Measurements from ENCODE around the gene FGF14. TPM values are rescaled to one million over a fixed set of nuclear protein-coding genes. Genes with fewer than 3 reads are reported as not detected.

The FGF14 gene
- total RNA-seq, 1 experiment from 2014 or later, result 0.22 TPM

DNA sequence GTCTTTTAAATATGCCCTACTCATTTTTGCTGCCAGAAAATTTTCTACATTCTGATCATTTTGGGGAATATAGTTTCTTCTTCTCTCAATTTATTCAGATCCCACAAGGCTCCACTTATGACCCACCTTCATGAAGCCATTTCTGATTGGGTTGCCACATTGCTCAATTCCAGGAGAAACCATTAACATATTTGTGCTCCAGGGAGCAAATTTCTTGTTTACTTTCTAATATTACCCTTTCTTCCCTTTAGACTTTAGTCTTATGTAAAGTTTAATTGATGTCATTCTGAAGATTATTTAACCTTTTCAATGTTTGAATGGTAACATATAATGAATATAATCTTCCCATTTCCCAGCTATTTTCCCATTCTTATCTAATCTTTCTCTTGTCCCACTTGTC lies 617.5 kb downstream of the FGF14 start:
- TF ChIP-seq, protein P1, sequence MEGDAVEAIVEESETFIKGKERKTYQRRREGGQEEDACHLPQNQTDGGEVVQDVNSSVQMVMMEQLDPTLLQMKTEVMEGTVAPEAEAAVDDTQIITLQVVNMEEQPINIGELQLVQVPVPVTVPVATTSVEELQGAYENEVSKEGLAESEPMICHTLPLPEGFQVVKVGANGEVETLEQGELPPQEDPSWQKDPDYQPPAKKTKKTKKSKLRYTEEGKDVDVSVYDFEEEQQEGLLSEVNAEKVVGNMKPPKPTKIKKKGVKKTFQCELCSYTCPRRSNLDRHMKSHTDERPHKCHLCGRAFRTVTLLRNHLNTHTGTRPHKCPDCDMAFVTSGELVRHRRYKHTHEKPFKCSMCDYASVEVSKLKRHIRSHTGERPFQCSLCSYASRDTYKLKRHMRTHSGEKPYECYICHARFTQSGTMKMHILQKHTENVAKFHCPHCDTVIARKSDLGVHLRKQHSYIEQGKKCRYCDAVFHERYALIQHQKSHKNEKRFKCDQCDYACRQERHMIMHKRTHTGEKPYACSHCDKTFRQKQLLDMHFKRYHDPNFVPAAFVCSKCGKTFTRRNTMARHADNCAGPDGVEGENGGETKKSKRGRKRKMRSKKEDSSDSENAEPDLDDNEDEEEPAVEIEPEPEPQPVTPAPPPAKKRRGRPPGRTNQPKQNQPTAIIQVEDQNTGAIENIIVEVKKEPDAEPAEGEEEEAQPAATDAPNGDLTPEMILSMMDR (conservative IDR thresholded peaks at IDR 0.05), result no peak
- Histone ChIP-seq H2BK15ac (ENCODE audit: low read depth, low read length) (no peak overlapping the region), H3K23me2 (ENCODE audit: insufficient read length, low read depth, low read length, poor library complexity, severe bottlenecking) (no peaks in the 10 kb centered on the region), H3K27ac (ENCODE audit: insufficient read length, low read depth, low read length) (no peak overlapping the region), H3K4me2 (ENCODE audit: insufficient read depth, insufficient read length, low read length) (no peak overlapping the region), H3K18ac (ENCODE audit: insufficient read length, low read depth, low read length) (no peak overlapping the region), H3K9me3 (ENCODE audit: control insufficient read depth, low read depth, low read length) (no peaks in the 10 kb centered on the region), H3K4me1 (ENCODE audit: insufficient read depth, low read length) (no peaks in the 10 kb centered on the region; the same call in 1 of the 2 replicates), H3K27me3 (ENCODE audit: insufficient read depth, low read length) (no peaks in the 10 kb centered on the region), H3T11ph (ENCODE audit: low read length) (no peak overlapping the region), H3K79me2 (ENCODE audit: insufficient read depth, low read length) (no peaks in the 10 kb centered on the region), H3K56ac (ENCODE audit: insufficient read length, low read depth, low read length) (no peak overlapping the region), H2BK120ac (ENCODE audit: low read depth, low read length, poor library complexity, severe bottlenecking) (no peak overlapping the region), H2AFZ (ENCODE audit: low read length) (no peak overlapping the region), H2BK20ac (ENCODE audit: low read depth, low read length, poor library complexity, severe bottlenecking) (no peak overlapping the region), H2BK12ac (ENCODE audit: insufficient read length, low read depth, low read length) (no peak overlapping the region), H2BK5ac (ENCODE audit: insufficient read length, low read length) (no peak overlapping the region), H3K4ac (ENCODE audit: low read depth, low read length) (no peak overlapping the region), H3K23ac (ENCODE audit: insufficient read length, low read depth, low read length) (no peak overlapping the region), H4K91ac (ENCODE audit: insufficient read length, low read depth, low read length) (no peak overlapping the region), H4K5ac (ENCODE audit: insufficient read length, low read depth, low read length) (no peak overlapping the region), H2AK5ac (ENCODE audit: insufficient read length, low read length) (no peak overlapping the region), H3K14ac (ENCODE audit: insufficient read depth, low read length) (no peak overlapping the region), H4K8ac (replicated peaks; ENCODE audit: insufficient read length, low read depth, low read length) (no peak overlapping the region), H4K20me1 (ENCODE audit: control insufficient read depth, insufficient read depth, insufficient read length) (no peaks in the 10 kb centered on the region), H3K9ac (ENCODE audit: extremely low read depth, insufficient read length, low read length) (no peak overlapping the region), H3K79me1 (ENCODE audit: insufficient read depth, low read depth, low read length, poor library complexity, severe bottlenecking) (no peaks in the 10 kb centered on the region)
- no peak for DNase-seq
- Mint-ChIP-seq H3K27ac (no peak overlapping the region), H3K9me3 (no peaks in the 10 kb centered on the region; a peak in 1 of 5 replicates), H3K4me3 (no peak overlapping the region), H3K4me1 (peaks cover 7% of the 10 kb centered on the region in 2 experiments; a peak in 3 of 4 replicates), H3K36me3 (ENCODE audit: insufficient read depth in 1 of 3, low read depth in 3 of 3) (no peaks in the 10 kb centered on the region), H3K27me3 (ENCODE audit: low read depth) (peaks cover 2% of the 10 kb centered on the region)

All from H9 (cell line).